Psoas muscle (tissue), 8 donors: ENCODE results near the gene ANAPC13. TPM values are rescaled to one million over a fixed set of nuclear protein-coding genes. Genes with fewer than 3 reads are reported as not detected.

ENCODE experiments used
- ATAC-seq, 4 donors: fragments of 200-7000 bp; cut with Tn5 transposase; one replicate each; pipeline ENCODE4 v1.9.1; 2020; ENCODE audit warnings: moderate library complexity in 3 of 4, mild to moderate bottlenecking in 2 of 4
- DNase-seq, 2 donors: peaks; one replicate each; pipeline ENCODE4 v3.0.0-alpha.2; 2020
- H3K27ac ChIP-seq: fragments of 200-600 bp; one replicate; pipeline ENCODE4 v1.8.0; 2022
- H3K27me3 ChIP-seq, 3 donors: fragments of 200-600 bp in 1 of 3; one replicate each; pipeline versions ENCODE4 v1.6.1 to v1.8.0; 2013 to 2022; ENCODE audit warnings: low read length in 2 of 3, mild to moderate bottlenecking in 2 of 3, moderate library complexity in 1 of 3; ENCODE audit not compliant: insufficient read depth in 3 of 3
- H3K36me3 ChIP-seq, 2 donors: fragments of 200-600 bp in 1 of 2; one replicate each; pipeline versions ENCODE4 v1.6.1 to v1.8.0; 2013 to 2022; ENCODE audit warnings: low read depth in 1 of 2, mild to moderate bottlenecking in 1 of 2, moderate library complexity in 1 of 2; ENCODE audit not compliant: insufficient read depth in 1 of 2
- H3K4me1 ChIP-seq: fragments of 200-600 bp; one replicate; pipeline ENCODE4 v1.8.0; 2022
- H3K4me3 ChIP-seq: fragments of 200-600 bp; one replicate; pipeline ENCODE4 v1.8.0; 2022; ENCODE audit warnings: mild to moderate bottlenecking
- H3K9me3 ChIP-seq: fragments of 200-600 bp; one replicate; pipeline ENCODE4 v1.8.0; 2022
- WGBS, 3 donors: extraction: QIAGEN DNeasy Blood & Tissue Kit; methylation state at CpG; one replicate each; pipeline versions ENCODE4 v1.1.6 to v1.1.7; 2013; 5-methylcytosine and 5-hydroxymethylcytosine counted together
- intact Hi-C, 2 donors: fragments of 100-400 bp; cut with DNase I; formaldehyde crosslinking; loops; one replicate each; pipeline versions ENCODE4 v1.11.0 to v1.14.2; 2022
- polyA plus RNA-seq, 3 donors: library from polyadenylated mRNA; stranded (reverse); fragments of 200-250 nt; gene quantifications; one replicate each; pipeline ENCODE4 v1.2.3, GENCODE V29; 2013
- total RNA-seq, 4 donors: library from RNA; stranded (reverse); fragmentation: NEBNext Ultra II Directional in 2 of 4; extraction: Animal tissue kit (Norgen Biotek cat#: 25700) in 2 of 4; gene quantifications; one replicate each; pipeline versions ENCODE4 v1.2.1 to v1.2.4, GENCODE V29; 2021 to 2023
- TF ChIP-seq, protein P1 (sequence below): fragments of 200-600 bp; IDR thresholded peaks from one replicate; pipeline ENCODE4 v1.8.0; 2022; ENCODE audit warnings: antibody characterized with exemption
- donor health status: healthy with polysubstance abuse.
- donor health status: DM: no; HTN: no; CAD: no; lungs with moderate emphysema.
- donor health status: Bipolar disorder and iron deficiency.
- donor health status: healthy.
- donor health status: DM: yes; HTN: yes; CAD: no.
- donor health status: DM: no; HTN: no; CAD: no.
- donor health status: DM: no; HTN: no; CAD: no.
- donor health status: DM: yes; HTN: yes; CAD: no.

ANAPC13 gene
- total and polyA plus RNA-seq, 7 donors, result 48.6 to 73.7 (median 65.8) TPM

DNA sequence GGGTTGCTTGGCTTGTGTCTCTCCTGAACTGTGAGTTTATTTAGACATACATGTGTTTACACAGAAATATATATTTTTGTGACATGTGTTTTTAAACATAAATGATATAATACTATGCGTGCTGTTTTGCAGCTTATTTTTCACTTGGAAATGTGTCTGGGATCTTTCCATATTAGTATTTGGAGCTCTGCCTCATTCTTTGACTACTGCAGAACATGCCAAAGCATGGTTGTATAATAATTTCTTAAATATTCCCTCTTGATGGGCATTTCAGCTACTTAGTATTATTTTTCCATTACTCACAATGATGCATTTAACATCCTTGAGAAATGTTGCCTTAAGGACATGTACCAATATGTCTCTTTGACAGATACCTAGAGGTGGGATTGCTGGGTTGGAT, 19.5 kb downstream of the ANAPC13 start:
- intact Hi-C loops, result no loop called here
- Histone ChIP-seq H3K4me3 (no peak overlapping the region), H3K27ac (no peak overlapping the region), H3K4me1 (peaks cover 5% of the 10 kb centered on the region), H3K27me3 (no peaks in the 10 kb centered on the region), H3K9me3 (no peaks in the 10 kb centered on the region), H3K36me3 (no peaks in the 10 kb centered on the region)
- no peak for ATAC-seq
- TF ChIP-seq, protein P1, sequence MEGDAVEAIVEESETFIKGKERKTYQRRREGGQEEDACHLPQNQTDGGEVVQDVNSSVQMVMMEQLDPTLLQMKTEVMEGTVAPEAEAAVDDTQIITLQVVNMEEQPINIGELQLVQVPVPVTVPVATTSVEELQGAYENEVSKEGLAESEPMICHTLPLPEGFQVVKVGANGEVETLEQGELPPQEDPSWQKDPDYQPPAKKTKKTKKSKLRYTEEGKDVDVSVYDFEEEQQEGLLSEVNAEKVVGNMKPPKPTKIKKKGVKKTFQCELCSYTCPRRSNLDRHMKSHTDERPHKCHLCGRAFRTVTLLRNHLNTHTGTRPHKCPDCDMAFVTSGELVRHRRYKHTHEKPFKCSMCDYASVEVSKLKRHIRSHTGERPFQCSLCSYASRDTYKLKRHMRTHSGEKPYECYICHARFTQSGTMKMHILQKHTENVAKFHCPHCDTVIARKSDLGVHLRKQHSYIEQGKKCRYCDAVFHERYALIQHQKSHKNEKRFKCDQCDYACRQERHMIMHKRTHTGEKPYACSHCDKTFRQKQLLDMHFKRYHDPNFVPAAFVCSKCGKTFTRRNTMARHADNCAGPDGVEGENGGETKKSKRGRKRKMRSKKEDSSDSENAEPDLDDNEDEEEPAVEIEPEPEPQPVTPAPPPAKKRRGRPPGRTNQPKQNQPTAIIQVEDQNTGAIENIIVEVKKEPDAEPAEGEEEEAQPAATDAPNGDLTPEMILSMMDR, result no peak
- DNase-seq, result no peak
- 71 to 82% (median 78%) methylated on average over 1 of the region's 1 CpG for WGBS, 3 donors

DNA sequence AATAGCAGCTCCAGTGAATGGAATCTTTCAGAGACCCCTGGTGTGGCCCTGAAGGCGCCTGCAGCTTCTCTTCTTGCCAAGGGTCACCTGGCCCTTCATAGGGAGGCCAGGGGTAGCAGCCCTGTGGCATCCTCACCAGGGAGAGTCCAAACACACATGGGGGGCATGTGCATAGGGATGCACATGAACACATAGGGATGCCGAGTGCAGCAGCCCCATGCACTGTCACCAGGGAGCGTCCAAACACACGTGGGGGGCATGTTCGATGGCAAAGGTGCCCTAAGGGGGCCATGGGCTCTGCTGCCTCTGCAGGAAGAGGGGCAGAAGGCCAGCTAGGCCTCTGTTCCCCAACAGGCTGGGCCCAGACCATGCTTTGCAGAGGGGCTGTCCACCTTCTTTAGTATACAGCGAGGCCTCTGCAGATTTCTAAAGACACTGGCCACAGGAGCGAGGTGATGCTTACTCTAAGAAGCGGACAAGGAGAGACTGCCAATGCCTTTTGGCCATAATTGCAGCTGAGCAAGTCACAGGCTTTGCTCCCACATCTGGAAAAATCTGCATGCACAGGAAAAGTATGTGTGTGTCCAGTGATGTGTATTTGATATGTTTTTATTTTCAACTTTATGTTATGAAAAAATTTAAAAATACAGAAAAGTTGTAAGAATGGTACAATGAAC, 21.0 kb downstream of the ANAPC13 start:
- TF ChIP-seq, protein P1, result no peak
- intact Hi-C loops, result no loop called here
- WGBS, 3 donors, result 70 to 75% (median 74%) methylated on average over 8 of the region's 8 CpGs
- DNase-seq (no peak), ATAC-seq (peak in 2 of 4 donors; percentile 22 to 24)
- Histone ChIP-seq H3K9me3 (no peaks in the 10 kb centered on the region), H3K36me3 (no peaks in the 10 kb centered on the region), H3K27me3 (no peaks in the 10 kb centered on the region), H3K4me3 (no peak overlapping the region), H3K4me1 (peaks cover 5% of the 10 kb centered on the region), H3K27ac (peak overlapping the region; percentile 58)

GRCh38 chr3:134464064-134464688, 21.6 kb downstream of the ANAPC13 start:
- ATAC-seq (peak; percentile 37 to 68 (median 56)), DNase-seq (peak; percentile 83 to 86)
- H3K4me3 ChIP-seq, result no peak overlapping the region
- peak overlapping the region; percentile 58 for H3K27ac ChIP-seq
- peaks cover 5% of the 10 kb centered on the region for H3K4me1 ChIP-seq
- H3K36me3 ChIP-seq, result no peaks in the 10 kb centered on the region
- intact Hi-C loops, result no loop called here
- no peaks in the 10 kb centered on the region for H3K9me3 ChIP-seq
- TF ChIP-seq, protein P1, result no peak
- WGBS, 3 donors, result 34 to 41% (median 36%) methylated on average over 13 of the region's 13 CpGs
- H3K27me3 ChIP-seq, result no peaks in the 10 kb centered on the region

DNA sequence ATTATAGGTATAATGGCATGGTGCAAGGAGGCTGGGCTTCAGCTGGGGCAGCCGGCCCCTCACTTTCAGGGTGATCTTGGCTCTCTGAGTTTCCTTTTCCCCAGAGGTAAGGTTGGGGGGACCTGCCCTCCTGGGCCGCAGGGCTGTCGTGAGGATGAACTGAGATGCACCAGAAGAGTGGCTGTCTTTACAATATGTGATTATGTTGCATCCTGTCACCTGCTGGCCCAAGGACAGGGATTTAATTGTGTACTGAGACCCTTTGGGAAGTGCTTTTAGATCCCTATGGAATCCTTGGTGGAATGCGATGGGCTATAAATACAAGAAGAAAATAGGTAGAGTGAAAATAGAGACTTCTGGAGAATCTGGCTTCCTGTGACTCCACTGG, 22.1 kb downstream of the ANAPC13 start:
- peaks cover 5% of the 10 kb centered on the region for H3K4me1 ChIP-seq
- ATAC-seq, result no peak
- intact Hi-C loops, result no loop called here

More for the DNA sequence above, 22.1 kb downstream of the ANAPC13 start:
- WGBS, 3 donors, result 56 to 61% (median 61%) methylated on average over 4 of the region's 4 CpGs
- Histone ChIP-seq H3K27me3 (no peaks in the 10 kb centered on the region), H3K36me3 (no peaks in the 10 kb centered on the region), H3K4me3 (no peak overlapping the region), H3K27ac (peak overlapping the region; percentile 50), H3K9me3 (no peaks in the 10 kb centered on the region)
- TF ChIP-seq, protein P1, result no peak
- no peak for DNase-seq
